A673 (cell line): ENCODE data around the gene TMED7. TPM values are rescaled to one million over a fixed set of nuclear protein-coding genes. Genes with fewer than 3 reads are reported as not detected.

Experiments
- BruUV-seq: library from RNA; stranded (reverse); fragments of 400-500 nt; replicated peaks from 2 replicates; lab custom pipeline; 2021; lab: Mats Ljungman, UMichigan
- CTCF ChIA-PET: fragments of 300-600 bp; sonication (Branson Sonifier 250); formaldehyde crosslinking; loops from one replicate; lab custom pipeline; 2022; ENCODE audit warnings: antibody characterized with exemption; lab: Charles Lee
- POLR2A ChIA-PET: fragments of 300-600 bp; sonication (Branson Sonifier 250); formaldehyde crosslinking; loops from one replicate; lab custom pipeline; 2022; ENCODE audit warnings: antibody characterized with exemption; ENCODE audit not compliant: low non-redundant PET; lab: Charles Lee
- DNase-seq: peaks from one replicate; pipeline ENCODE4 v3.0.0-alpha.2; 2015; ENCODE audit warnings: low spot score
- H3K27ac ChIP-seq: fragments of 200-600 bp; sonication (generic); 2 replicates; pipeline ENCODE4 v1.5.1; 2016; ENCODE audit warnings: mixed run types, low read depth, mild to moderate bottlenecking, mixed read lengths, antibody characterized with exemption, low read length; ENCODE audit not compliant: poor library complexity, severe bottlenecking
- H3K27me3 ChIP-seq: fragments of 200-600 bp; sonication (generic); replicated peaks from 2 replicates; pipeline ENCODE4 v1.6.1; 2017; ENCODE audit warnings: mixed run types, low read depth, mild to moderate bottlenecking, mixed read lengths, antibody characterized with exemption, low read length; ENCODE audit not compliant: insufficient read depth, poor library complexity
- H3K36me3 ChIP-seq: fragments of 200-600 bp; sonication (generic); 2 replicates; pipeline ENCODE4 v1.6.1; 2016; ENCODE audit warnings: mixed run types, mild to moderate bottlenecking, mixed read lengths, antibody characterized with exemption, low read length; ENCODE audit not compliant: insufficient read depth, poor library complexity, severe bottlenecking
- H3K4me1 ChIP-seq: fragments of 200-600 bp; sonication (generic); 2 replicates; pipeline ENCODE4 v1.6.1; 2017; ENCODE audit warnings: mixed run types, mild to moderate bottlenecking, mixed read lengths, antibody characterized with exemption, low read length; ENCODE audit not compliant: insufficient read depth, poor library complexity, severe bottlenecking
- H3K4me3 ChIP-seq: fragments of 200-600 bp; sonication (generic); 2 replicates; pipeline ENCODE4 v1.5.1; 2016; ENCODE audit warnings: low read depth, mixed run types, mild to moderate bottlenecking, mixed read lengths, low read length; ENCODE audit not compliant: poor library complexity, severe bottlenecking
- H3K9me3 ChIP-seq: fragments of 200-600 bp; sonication (generic); 2 replicates; pipeline ENCODE4 v1.6.1; 2016; ENCODE audit warnings: mixed run types, low read depth, mild to moderate bottlenecking, mixed read lengths, antibody characterized with exemption, low read length; ENCODE audit not compliant: poor library complexity, severe bottlenecking
- EZH2 ChIP-seq: fragments of 200-600 bp; sonication (generic); IDR thresholded peaks from 2 replicates; pipeline ENCODE4 v1.6.1; 2017; ENCODE audit warnings: borderline replicate concordance, low read depth, mild to moderate bottlenecking, mixed read lengths, antibody characterized with exemption, low read length; ENCODE audit not compliant: poor library complexity, severe bottlenecking
- intact Hi-C: fragments of 100-400 bp; cut with micrococcal nuclease; formaldehyde crosslinking; loops from one replicate; pipeline ENCODE4 v1.10.0; 2022; ENCODE audit not compliant: unreplicated experiment
- total RNA-seq: library from RNA; stranded (reverse); gene quantifications from 2 replicates; pipeline ENCODE4 v1.2.3, GENCODE V29; 2021
- TF ChIP-seq, protein P1 (sequence below): fragments of 300-800, 200-600 bp; sonication (generic); conservative IDR thresholded peaks from 2 replicates; pipeline ENCODE4 v1.5.1; 2017; ENCODE audit warnings: low read depth, mild to moderate bottlenecking, antibody characterized with exemption, low read length, moderate library complexity, mixed read lengths

TMED7 gene
- total RNA-seq, 1 experiment from 2014 or later = 62.8 TPM

DNA sequence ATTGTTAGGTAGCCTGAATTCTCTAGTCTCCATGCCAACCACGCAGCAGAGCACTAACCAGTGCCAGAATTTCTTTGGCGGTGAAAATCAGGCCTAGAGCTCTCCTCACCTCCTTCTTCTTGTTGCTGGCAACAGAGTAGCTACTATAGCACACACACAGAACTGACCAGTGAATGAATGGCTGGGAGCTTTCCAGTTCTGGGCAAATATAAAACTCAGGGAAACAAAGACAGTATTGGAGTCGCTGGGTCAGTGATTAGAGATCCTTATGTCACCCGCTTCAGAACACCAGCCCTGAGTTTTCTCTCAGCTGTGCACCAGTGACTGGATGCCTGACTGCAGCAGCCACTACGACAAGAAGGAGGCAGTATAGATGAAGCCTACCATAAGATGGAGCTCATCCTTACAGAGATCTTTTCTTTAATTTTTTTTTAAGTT, 54.4 kb downstream of the TMED7 start:
- no peak for DNase-seq
- ChIA-PET CTCF (no interaction called here), POLR2A (interaction anchor here (0.6 kb wide), 1 partner anchor 267 kb away, joined by 4 read pairs; no protein-coding TSS in a partner anchor)
- Histone ChIP-seq H3K4me1 (no peaks in the 10 kb centered on the region), H3K4me3 (no peak overlapping the region), H3K9me3 (no peaks in the 10 kb centered on the region), H3K27me3 (no peaks in the 10 kb centered on the region), H3K27ac (no peak overlapping the region), H3K36me3 (no peaks in the 10 kb centered on the region)
- no peak for TF ChIP-seq EZH2
- TF ChIP-seq, protein P1, sequence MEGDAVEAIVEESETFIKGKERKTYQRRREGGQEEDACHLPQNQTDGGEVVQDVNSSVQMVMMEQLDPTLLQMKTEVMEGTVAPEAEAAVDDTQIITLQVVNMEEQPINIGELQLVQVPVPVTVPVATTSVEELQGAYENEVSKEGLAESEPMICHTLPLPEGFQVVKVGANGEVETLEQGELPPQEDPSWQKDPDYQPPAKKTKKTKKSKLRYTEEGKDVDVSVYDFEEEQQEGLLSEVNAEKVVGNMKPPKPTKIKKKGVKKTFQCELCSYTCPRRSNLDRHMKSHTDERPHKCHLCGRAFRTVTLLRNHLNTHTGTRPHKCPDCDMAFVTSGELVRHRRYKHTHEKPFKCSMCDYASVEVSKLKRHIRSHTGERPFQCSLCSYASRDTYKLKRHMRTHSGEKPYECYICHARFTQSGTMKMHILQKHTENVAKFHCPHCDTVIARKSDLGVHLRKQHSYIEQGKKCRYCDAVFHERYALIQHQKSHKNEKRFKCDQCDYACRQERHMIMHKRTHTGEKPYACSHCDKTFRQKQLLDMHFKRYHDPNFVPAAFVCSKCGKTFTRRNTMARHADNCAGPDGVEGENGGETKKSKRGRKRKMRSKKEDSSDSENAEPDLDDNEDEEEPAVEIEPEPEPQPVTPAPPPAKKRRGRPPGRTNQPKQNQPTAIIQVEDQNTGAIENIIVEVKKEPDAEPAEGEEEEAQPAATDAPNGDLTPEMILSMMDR = no peak
- no TSS peak for BruUV-seq
- intact Hi-C loops = no loop called here

DNA sequence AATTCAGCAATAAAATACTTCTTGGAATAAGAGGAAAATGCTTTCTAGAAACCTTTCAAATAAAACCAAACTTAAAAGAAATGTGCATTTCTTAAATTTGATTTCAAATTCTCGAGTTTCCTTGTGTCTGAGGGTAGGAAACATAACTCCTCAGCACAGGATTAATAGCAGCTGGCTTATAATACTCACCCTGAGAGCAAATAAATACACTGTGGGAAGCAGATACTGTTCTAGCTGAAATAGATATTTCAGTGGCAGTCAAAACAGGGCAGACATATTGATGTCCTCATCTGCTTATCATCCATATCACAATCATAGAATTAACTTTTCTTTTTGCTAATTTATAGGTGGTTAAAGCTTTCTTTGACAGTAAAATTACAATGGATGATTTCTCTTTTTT, 57.2 kb downstream of the TMED7 start:
- no peak for DNase-seq
- Histone ChIP-seq H3K4me3 (no peak overlapping the region), H3K36me3 (no peaks in the 10 kb centered on the region), H3K27me3 (no peaks in the 10 kb centered on the region), H3K9me3 (no peaks in the 10 kb centered on the region), H3K4me1 (no peaks in the 10 kb centered on the region), H3K27ac (no peak overlapping the region)
- BruUV-seq = no TSS peak
- intact Hi-C loops = no loop called here
- POLR2A ChIA-PET = no interaction called here
- TF ChIP-seq EZH2 = no peak
- TF ChIP-seq, protein P1 = no peak
- CTCF ChIA-PET = no interaction called here

DNA sequence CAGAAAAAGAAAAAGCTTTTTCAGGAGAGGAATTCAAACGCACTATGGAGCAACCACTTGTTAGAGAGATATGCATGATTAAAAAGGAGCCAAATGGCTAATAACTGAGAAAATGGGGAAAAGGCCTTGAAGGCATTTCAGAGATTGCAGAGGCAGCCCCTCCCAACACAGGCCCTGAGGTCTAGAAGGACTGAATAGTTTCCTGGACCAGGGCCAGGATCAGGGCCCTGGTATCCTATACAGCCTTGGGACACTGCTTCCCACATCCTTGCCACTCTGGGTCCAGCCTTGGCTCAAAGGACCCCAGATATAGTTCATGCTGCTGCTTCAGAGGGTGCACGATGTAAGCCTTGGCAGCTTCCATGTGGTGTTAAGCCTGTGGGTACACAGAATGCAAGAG, 60.6 kb downstream of the TMED7 start:
- BruUV-seq = no TSS peak
- ChIA-PET POLR2A (no interaction called here), CTCF (no interaction called here)
- no peak for DNase-seq
- no peaks in the 10 kb centered on the region for H3K9me3 ChIP-seq
- H3K36me3 ChIP-seq = no peaks in the 10 kb centered on the region
- no peak overlapping the region for H3K27ac ChIP-seq
- intact Hi-C loops = no loop called here
- no peaks in the 10 kb centered on the region for H3K27me3 ChIP-seq
- H3K4me1 ChIP-seq = no peaks in the 10 kb centered on the region
- no peak overlapping the region for H3K4me3 ChIP-seq
- TF ChIP-seq, protein P1 = no peak
- TF ChIP-seq EZH2 = no peak

Other genes with a start within 250 kb of the TMED7 start
- gene FEM1C, start 81.3 kb downstream of the TMED7 start, total RNA-seq = 13.7 and 15.0 TPM in 2 replicates
- gene TICAM2, start 23.6 kb downstream of the TMED7 start, total RNA-seq = 0.32 and 1.3 TPM in 2 replicates
- 1.5 and 3.2 TPM in 2 replicates for gene CDO1, start 190.6 kb upstream of the TMED7 start, total RNA-seq
- 55.8 and 59.6 TPM in 2 replicates for gene ATG12, start 215.5 kb upstream of the TMED7 start, total RNA-seq
- gene AP3S1, start 215.9 kb upstream of the TMED7 start, total RNA-seq = 66.9 and 71.8 TPM in 2 replicates